HEK293 (cell line): ENCODE results near the gene ISOC2.

ENCODE experiments used
- CTCF ChIA-PET: fragments of 350-600 bp; formaldehyde crosslinking; extraction: SDS; loops from one replicate; lab custom pipeline; 2021; ENCODE audit warnings: antibody characterized with exemption; lab: Yijun Ruan, JAX
- POLR2A ChIA-PET: fragments of 300-600 bp; formaldehyde crosslinking; extraction: SDS; loops from one replicate; lab custom pipeline; 2020; ENCODE audit warnings: antibody characterized with exemption, inconsistent platforms; lab: Yijun Ruan, JAX
- H3K27ac ChIP-seq: fragments of 200-500 bp; sonication (Bioruptor generic); 2 replicates; pipeline ENCODE4 v1.5.1; 2014; ENCODE audit warnings: low read depth, low read length, control low read depth, inconsistent platforms; ENCODE audit errors: extremely low read depth
- H3K36me3 ChIP-seq, 2 experiments: fragments of 200-500 bp in 1 of 2; sonication (Bioruptor generic) in 1 of 2; 1 replicate in 1 of 2; 2 replicates in 1 of 2; pipeline ENCODE4 v1.5.1; 2014 to 2017; ENCODE audit warnings: inconsistent platforms in 2 of 2, low read length in 2 of 2; ENCODE audit not compliant: control insufficient read depth in 2 of 2, insufficient read depth in 1 of 2
- H3K4me1 ChIP-seq: fragments of 200-500 bp; sonication (Bioruptor generic); 2 replicates; pipeline ENCODE4 v1.5.1; 2014; ENCODE audit warnings: mild to moderate bottlenecking, low read length, inconsistent platforms; ENCODE audit not compliant: control insufficient read depth, insufficient read depth
- H3K4me3 ChIP-seq: 2 replicates; pipeline ENCODE4 v1.5.1; 2011; ENCODE audit warnings: low read depth, mild to moderate bottlenecking, control low read depth, low read length, moderate library complexity
- H3K9me3 ChIP-seq: fragments of 200-500 bp; sonication (Bioruptor generic); 2 replicates; pipeline ENCODE4 v1.5.1; 2014; ENCODE audit warnings: low read depth, low read length, inconsistent platforms; ENCODE audit not compliant: control insufficient read depth, insufficient read depth
- IKZF3 ChIP-seq: fragments of 450-650 bp; IDR thresholded peaks from 2 replicates; pipeline ENCODE4 v1.5.0; 2018; ENCODE audit warnings: missing biosample characterization, mild to moderate bottlenecking, missing genetic modification characterization, moderate library complexity
- PRDM1 ChIP-seq: fragments of 450-650 bp; formaldehyde crosslinking; IDR thresholded peaks from 2 replicates; pipeline ENCODE4; 2016; ENCODE audit warnings: missing biosample characterization, missing genetic modification characterization
- SCRT2 ChIP-seq: fragments of 450-650 bp; formaldehyde crosslinking; IDR thresholded peaks from 2 replicates; pipeline ENCODE4 v1.5.1; 2016; ENCODE audit warnings: missing biosample characterization, missing genetic modification characterization
- ZIC2 ChIP-seq: fragments of 450-650 bp; formaldehyde crosslinking; IDR thresholded peaks from 2 replicates; pipeline ENCODE4 v1.5.1; 2016; ENCODE audit warnings: missing biosample characterization, missing genetic modification characterization
- ZNF121 ChIP-seq: fragments of 450-650 bp; formaldehyde crosslinking; IDR thresholded peaks from 2 replicates; pipeline ENCODE4 v1.5.1; 2016; ENCODE audit warnings: missing biosample characterization, missing genetic modification characterization
- ZNF132 ChIP-seq: fragments of 450-650 bp; formaldehyde crosslinking; IDR thresholded peaks from 2 replicates; pipeline ENCODE4 v1.5.1; 2017; ENCODE audit warnings: missing biosample characterization, missing genetic modification characterization, borderline replicate concordance
- ZNF157 ChIP-seq: fragments of 450-650 bp; formaldehyde crosslinking; IDR thresholded peaks from 2 replicates; pipeline ENCODE4 v1.5.1; 2016; ENCODE audit warnings: missing biosample characterization, missing genetic modification characterization
- ZNF175 ChIP-seq: fragments of 450-650 bp; formaldehyde crosslinking; IDR thresholded peaks from 2 replicates; pipeline ENCODE4 v1.5.1; 2016; ENCODE audit warnings: missing biosample characterization, missing genetic modification characterization
- ZNF266 ChIP-seq: fragments of 450-650 bp; formaldehyde crosslinking; IDR thresholded peaks from 2 replicates; pipeline ENCODE4 v1.5.1; 2016; ENCODE audit warnings: missing biosample characterization, missing genetic modification characterization, low read depth
- ZNF416 ChIP-seq: fragments of 450-650 bp; formaldehyde crosslinking; IDR thresholded peaks from 2 replicates; pipeline ENCODE4 v1.5.1; 2016; ENCODE audit warnings: missing biosample characterization, missing genetic modification characterization
- ZNF433 ChIP-seq: fragments of 450-650 bp; formaldehyde crosslinking; IDR thresholded peaks from 2 replicates; pipeline ENCODE4 v1.5.1; 2016; ENCODE audit warnings: missing biosample characterization, missing genetic modification characterization, low read depth
- ZNF585B ChIP-seq: fragments of 450-650 bp; formaldehyde crosslinking; IDR thresholded peaks from 2 replicates; pipeline ENCODE4 v1.5.1; 2016; ENCODE audit warnings: missing biosample characterization, missing genetic modification characterization
- ZNF791 ChIP-seq: fragments of 450-650 bp; formaldehyde crosslinking; IDR thresholded peaks from 2 replicates; pipeline ENCODE4 v1.5.1; 2016; ENCODE audit warnings: missing biosample characterization, missing genetic modification characterization
- TF ChIP-seq, protein P1 (sequence below): fragments of 450-650 bp; formaldehyde crosslinking; IDR thresholded peaks from 2 replicates; pipeline ENCODE4; 2016; ENCODE audit warnings: missing biosample characterization, missing genetic modification characterization
- TF ChIP-seq, protein P2 (sequence below): fragments of 450-650 bp; formaldehyde crosslinking; IDR thresholded peaks from 2 replicates; pipeline ENCODE4 v1.5.1; 2016; ENCODE audit warnings: missing biosample characterization, missing genetic modification characterization, low read depth
- TF ChIP-seq, protein P3 (sequence below): fragments of 450-650 bp; formaldehyde crosslinking; IDR thresholded peaks from 2 replicates; pipeline ENCODE4 v1.5.0; 2017; ENCODE audit warnings: missing biosample characterization, missing genetic modification characterization, borderline replicate concordance

ISOC2 gene

DNA sequence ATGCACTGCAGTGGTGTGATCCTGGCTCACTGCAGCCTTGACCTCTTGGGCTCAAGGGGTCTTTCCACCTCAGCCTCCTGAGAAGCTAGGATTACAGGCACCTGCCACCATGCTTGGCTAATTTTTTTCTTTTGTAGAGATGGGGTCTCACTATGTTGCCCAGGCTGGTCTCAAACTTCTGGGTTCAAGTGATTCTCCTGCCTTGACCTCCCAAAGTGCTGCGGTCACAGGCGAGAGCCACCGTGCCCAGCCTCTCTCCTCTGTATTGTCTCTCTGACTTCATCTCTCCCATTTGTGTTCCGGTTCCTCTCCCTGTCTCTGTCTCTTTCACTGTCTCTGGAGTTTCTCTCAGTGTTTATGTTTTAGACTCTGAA is 4.8 kb upstream of the ISOC2 start:
- H3K4me3 ChIP-seq, result no peak overlapping the region
- H3K36me3 ChIP-seq, result no peaks in the 10 kb centered on the region
- TF ChIP-seq ZNF121 (tag by site-specific recombination) (peak; percentile 92), ZNF416 (tag by site-specific recombination) (no peak), ZIC2 (no peak), PRDM1 (peak; percentile 75)
- TF ChIP-seq, protein P1, sequence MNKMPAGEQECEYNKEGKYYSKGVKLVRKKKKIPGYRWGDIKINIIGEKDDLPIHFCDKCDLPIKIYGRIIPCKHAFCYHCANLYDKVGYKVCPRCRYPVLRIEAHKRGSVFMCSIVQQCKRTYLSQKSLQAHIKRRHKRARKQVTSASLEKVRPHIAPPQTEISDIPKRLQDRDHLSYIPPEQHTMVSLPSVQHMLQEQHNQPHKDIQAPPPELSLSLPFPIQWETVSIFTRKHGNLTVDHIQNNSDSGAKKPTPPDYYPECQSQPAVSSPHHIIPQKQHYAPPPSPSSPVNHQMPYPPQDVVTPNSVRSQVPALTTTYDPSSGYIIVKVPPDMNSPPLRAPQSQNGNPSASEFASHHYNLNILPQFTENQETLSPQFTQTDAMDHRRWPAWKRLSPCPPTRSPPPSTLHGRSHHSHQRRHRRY (tag by site-specific recombination), result no peak
- H3K27ac ChIP-seq, result no peak overlapping the region
- no peaks in the 10 kb centered on the region for H3K4me1 ChIP-seq
- ChIA-PET CTCF (interaction anchor here (0.6 to 5.1 kb wide), 18 partner anchors 11 to 639 kb away, joined by 4 to 152 read pairs (median 10); partner anchors contain the start of genes CCDC106, ZNF524, ZNF628 and ZNF784), POLR2A (interaction anchor here (1.1 to 2.1 kb wide), 2 partner anchors 38 to 59 kb away, joined by 3 to 5 read pairs; partner anchors contain the start of gene UBE2S)
- no peaks in the 10 kb centered on the region for H3K9me3 ChIP-seq

DNA sequence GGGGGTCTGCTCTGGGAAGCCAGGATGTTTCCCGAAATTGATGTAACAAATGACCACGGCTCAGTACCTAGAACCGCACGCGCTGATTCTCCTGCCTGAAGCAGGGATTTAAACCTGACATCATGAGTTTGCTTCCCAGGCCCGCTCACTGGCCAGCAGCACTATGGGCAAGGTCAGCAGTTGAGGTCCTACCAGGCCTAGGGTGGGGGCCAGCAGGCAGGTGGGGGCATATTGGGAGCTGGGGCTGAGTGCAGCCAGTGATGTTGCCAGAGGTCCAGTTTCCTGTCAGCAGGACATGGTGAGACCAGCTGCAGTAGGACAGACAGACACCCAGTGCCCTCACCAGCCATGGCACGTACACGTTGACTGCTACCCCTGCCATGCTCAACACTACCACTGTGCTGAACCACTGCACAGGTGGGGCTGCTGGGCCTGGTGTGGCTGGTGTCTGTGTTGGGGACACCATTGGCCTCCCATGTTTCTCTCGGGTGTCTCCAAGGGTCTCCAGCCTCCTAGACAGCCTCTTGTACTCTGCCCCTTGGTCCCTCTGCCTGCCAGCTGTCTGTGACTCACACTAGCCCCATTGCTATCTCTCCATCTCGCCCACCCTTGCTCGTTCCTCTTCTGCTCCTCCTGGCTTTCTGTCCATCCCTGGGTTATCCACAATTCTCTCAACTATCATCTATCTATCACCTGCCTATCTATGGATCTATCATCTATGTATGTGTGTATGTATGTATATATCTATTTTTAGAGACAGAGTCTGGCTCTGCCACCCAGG is 4.2 kb upstream of the ISOC2 start:
- Histone ChIP-seq H3K9me3 (no peaks in the 10 kb centered on the region), H3K36me3 (no peaks in the 10 kb centered on the region), H3K27ac (no peak overlapping the region), H3K4me3 (no peak overlapping the region)
- TF ChIP-seq IKZF3 (no peak), ZNF157 (peak; percentile 99)
- TF ChIP-seq, all 188 proteins: peak for 1
- peaks cover 2% of the 10 kb centered on the region for H3K4me1 ChIP-seq
- ChIA-PET CTCF (interaction anchor here (0.6 to 5.1 kb wide), 7 partner anchors 12 to 516 kb away, joined by 3 to 152 read pairs (median 20); partner anchors contain the start of genes ZNF628, ZNF784 and ZNF865), POLR2A (no interaction called here)

DNA sequence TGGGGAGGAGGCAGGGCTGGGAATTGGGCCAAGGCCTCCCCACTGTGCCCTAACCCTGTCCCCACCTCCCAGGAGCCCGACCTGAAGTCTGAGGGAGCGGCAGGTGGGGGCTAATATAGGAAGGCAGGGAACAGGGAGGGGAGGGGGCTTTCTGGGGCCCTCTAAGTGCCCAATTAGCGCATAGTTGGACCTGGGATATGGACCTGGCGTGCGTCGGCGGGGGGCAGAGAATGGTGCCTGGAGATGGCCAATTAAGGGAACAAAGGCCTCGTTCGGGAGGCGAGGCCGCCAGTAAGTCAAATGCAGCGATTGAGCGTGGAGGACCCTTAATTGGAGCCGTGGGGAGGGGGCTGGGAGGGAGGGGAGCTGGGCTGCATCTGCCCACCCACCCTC is 3.2 kb upstream of the ISOC2 start, which contains the start of gene C19orf85:
TSS of gene C19orf85 (minus strand) at position 90 of the 393 bp plus-strand sequence. CDS start 197 bp downstream, outside the sequence.
- ChIA-PET CTCF (no interaction called here), POLR2A (no interaction called here)
- no peak within 1 kb of the TSS for H3K4me3 ChIP-seq
- H3K4me1 ChIP-seq, result peaks cover 10% of the 10 kb centered on the region
- H3K9me3 ChIP-seq, result no peaks in the 10 kb centered on the region
- H3K36me3 ChIP-seq, result no peaks in the 10 kb centered on the region
- H3K27ac ChIP-seq, result no peak within 1 kb of the TSS
- peak; percentile 27 for TF ChIP-seq ZIC2
- TF ChIP-seq ZNF132, result no peak
- peak; percentile 63; the same call in 1 of the 2 replicates for TF ChIP-seq SCRT2 (tag by site-specific recombination)
- TF ChIP-seq, all 188 proteins: peak for 2

DNA sequence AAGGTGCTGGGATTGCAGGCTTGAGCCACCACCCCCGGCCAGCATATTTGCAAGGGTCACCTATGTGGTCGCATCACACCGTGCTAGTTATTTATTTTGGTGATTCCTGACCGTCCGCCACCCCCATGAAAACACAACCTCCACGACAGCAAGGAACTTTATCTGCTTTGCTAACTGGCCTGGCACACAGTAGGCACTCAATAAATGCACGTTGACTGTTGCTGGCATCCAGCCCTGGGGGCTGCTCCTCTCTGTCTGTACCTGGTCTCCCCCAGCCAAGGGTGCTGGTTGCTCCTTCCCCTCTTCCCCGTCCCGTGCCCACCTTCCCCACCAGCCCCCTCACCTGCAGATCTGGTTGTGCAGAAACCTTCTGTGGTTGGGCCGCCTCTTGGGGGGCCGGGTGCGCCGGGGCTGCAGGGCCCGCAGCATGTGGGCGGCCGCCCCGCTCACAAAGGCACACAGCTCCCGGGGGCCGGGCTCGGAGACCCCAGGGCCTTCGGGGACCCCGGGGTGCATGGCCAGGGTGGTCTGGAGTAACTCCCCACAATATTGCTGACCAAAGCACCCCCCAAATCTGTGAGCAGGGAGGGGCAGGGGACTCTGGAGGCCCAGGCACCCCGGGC is 2.7 kb upstream of the ISOC2 start:
- Histone ChIP-seq H3K9me3 (no peaks in the 10 kb centered on the region), H3K4me3 (no peak overlapping the region), H3K27ac (no peak overlapping the region), H3K36me3 (no peaks in the 10 kb centered on the region), H3K4me1 (peaks cover 12% of the 10 kb centered on the region)
- TF ChIP-seq ZNF175 (tag by site-specific recombination) (no peak), ZNF585B (tag by site-specific recombination) (no peak)
- CTCF ChIA-PET, result no interaction called here
- POLR2A ChIA-PET, result no interaction called here

DNA sequence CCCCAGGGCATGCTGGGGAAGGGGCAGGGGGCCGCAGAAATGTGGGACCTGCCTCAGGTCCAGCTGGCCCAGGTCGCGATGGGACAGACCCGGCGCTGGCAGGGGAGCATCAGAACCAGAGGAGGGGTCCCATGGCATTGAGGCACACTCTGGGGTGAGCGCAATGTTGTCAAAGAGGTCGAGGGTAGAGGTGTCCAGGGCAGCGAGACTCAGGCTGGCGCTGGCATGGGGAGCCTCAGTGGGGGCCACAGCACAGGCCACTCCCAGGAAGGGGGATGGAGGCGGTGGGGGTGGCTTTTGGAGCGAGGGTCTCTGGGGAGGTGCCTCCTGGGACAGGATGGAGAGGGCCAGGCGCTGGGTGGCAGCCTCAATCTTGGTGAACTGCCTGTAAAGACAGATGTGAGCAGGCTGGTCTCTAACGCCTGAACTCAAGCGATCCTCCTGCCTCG is 2.2 kb upstream of the ISOC2 start:
- peaks cover 12% of the 10 kb centered on the region for H3K4me1 ChIP-seq
- H3K4me3 ChIP-seq, result no peak overlapping the region
- H3K36me3 ChIP-seq, result no peaks in the 10 kb centered on the region
- CTCF ChIA-PET, result no interaction called here
- POLR2A ChIA-PET, result interaction anchor here (1.2 kb wide), 1 partner anchor 13 kb away, joined by 5 read pairs; the partner anchor contains the start of gene ZNF628
- H3K9me3 ChIP-seq, result no peaks in the 10 kb centered on the region
- no peak overlapping the region for H3K27ac ChIP-seq
- TF ChIP-seq, protein P2, sequence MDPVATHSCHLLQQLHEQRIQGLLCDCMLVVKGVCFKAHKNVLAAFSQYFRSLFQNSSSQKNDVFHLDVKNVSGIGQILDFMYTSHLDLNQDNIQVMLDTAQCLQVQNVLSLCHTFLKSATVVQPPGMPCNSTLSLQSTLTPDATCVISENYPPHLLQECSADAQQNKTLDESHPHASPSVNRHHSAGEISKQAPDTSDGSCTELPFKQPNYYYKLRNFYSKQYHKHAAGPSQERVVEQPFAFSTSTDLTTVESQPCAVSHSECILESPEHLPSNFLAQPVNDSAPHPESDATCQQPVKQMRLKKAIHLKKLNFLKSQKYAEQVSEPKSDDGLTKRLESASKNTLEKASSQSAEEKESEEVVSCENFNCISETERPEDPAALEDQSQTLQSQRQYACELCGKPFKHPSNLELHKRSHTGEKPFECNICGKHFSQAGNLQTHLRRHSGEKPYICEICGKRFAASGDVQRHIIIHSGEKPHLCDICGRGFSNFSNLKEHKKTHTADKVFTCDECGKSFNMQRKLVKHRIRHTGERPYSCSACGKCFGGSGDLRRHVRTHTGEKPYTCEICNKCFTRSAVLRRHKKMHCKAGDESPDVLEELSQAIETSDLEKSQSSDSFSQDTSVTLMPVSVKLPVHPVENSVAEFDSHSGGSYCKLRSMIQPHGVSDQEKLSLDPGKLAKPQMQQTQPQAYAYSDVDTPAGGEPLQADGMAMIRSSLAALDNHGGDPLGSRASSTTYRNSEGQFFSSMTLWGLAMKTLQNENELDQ (tag by site-specific recombination), result no peak
- no peak for TF ChIP-seq ZNF266 (tag by site-specific recombination)
- no peak for TF ChIP-seq ZNF791 (tag by site-specific recombination)
- TF ChIP-seq ZNF433 (tag by site-specific recombination), result no peak
- TF ChIP-seq, protein P3, sequence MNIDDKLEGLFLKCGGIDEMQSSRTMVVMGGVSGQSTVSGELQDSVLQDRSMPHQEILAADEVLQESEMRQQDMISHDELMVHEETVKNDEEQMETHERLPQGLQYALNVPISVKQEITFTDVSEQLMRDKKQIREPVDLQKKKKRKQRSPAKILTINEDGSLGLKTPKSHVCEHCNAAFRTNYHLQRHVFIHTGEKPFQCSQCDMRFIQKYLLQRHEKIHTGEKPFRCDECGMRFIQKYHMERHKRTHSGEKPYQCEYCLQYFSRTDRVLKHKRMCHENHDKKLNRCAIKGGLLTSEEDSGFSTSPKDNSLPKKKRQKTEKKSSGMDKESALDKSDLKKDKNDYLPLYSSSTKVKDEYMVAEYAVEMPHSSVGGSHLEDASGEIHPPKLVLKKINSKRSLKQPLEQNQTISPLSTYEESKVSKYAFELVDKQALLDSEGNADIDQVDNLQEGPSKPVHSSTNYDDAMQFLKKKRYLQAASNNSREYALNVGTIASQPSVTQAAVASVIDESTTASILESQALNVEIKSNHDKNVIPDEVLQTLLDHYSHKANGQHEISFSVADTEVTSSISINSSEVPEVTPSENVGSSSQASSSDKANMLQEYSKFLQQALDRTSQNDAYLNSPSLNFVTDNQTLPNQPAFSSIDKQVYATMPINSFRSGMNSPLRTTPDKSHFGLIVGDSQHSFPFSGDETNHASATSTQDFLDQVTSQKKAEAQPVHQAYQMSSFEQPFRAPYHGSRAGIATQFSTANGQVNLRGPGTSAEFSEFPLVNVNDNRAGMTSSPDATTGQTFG (tag by site-specific recombination), result no peak
